HG02870 (cell line): ENCODE results near the gene EML6.

Experiments used
- ATAC-seq: cut with Tn5 transposase; IDR thresholded peaks from one replicate; pipeline ENCODE4 v1.9.1; 2021; ENCODE audit warnings: mild to moderate bottlenecking, moderate library complexity; ENCODE audit not compliant: unreplicated experiment

The EML6 gene

GRCh38 chr2:54750040-54750439 is 26.6 kb downstream of the EML6 start:
- no peak for ATAC-seq

DNA sequence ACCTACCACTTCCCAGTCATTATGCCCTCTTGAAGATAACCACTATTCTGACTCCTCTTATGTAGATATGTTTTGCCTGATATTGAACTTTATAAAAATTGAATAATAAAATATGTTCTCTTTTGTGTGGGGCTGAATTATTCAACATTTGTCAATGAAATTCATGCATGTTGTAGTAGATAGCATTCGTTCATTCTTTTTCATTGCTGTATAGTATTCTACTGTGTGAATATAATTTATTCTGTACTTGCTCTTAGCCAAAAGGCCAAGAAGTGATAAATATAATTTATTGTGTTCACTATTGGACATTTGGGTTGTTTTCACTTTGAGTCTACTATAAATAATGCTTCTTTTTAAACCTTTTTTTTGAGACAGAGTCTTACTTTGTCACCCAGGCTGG is 29.0 kb downstream of the EML6 start:
- no peak for ATAC-seq

DNA sequence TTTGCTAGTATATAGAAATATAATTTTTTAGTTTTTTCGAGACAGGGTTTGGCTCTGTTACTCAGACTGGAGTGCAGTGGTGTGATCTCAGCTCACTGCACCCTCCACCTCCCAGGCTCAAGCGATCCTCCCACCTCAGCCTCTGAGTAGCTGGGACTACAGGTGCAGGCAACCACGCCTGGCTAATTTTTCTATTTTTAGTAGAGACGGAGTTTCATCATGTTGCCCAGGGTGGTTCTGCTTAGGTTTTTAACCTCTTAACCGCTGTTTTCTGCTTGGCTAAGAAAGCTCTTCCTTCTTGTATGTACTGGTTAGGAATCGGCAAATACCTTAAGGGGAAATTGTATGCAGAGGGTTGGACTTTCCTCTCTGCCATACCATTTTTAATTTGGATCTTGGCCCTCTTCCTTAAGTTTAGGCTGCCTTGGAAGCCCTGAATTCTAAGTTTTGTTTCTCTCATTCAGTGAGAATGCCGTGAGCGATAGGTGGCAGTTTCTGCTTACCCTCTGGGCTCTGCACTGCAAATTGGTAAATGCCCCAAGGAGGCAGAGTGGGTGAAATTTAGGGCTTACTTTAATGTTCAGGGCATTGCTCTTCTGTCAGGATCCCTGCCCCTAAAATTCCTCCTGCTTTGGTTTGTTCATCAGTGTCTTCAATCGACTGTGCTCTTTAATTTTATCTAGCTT is 32.3 kb downstream of the EML6 start:
- ATAC-seq: peak; percentile 51

GRCh38 chr2:54757500-54757899 is 34.0 kb downstream of the EML6 start:
- ATAC-seq: peak; percentile 42

GRCh38 chr2:54758951-54759350 is 35.5 kb downstream of the EML6 start:
- no peak for ATAC-seq

DNA sequence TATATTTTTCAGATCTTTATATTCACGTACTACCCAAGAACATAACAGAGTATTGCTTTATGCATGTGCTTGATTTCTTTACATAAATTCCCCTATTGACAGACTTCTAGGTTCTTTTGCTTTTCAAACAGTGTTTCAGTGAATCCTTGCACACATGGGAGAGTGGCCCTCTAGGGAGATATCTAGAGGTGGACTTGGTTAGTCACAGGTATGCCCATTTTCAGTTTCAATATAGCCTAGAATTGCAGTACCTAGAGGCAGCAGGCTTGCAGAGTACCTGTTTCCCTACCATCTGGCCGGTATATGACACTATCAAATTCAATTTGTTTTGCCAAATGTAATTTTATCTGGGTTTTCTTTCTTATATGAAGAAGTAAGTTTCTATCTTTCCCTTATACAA is 36.8 kb downstream of the EML6 start:
- no peak for ATAC-seq

DNA sequence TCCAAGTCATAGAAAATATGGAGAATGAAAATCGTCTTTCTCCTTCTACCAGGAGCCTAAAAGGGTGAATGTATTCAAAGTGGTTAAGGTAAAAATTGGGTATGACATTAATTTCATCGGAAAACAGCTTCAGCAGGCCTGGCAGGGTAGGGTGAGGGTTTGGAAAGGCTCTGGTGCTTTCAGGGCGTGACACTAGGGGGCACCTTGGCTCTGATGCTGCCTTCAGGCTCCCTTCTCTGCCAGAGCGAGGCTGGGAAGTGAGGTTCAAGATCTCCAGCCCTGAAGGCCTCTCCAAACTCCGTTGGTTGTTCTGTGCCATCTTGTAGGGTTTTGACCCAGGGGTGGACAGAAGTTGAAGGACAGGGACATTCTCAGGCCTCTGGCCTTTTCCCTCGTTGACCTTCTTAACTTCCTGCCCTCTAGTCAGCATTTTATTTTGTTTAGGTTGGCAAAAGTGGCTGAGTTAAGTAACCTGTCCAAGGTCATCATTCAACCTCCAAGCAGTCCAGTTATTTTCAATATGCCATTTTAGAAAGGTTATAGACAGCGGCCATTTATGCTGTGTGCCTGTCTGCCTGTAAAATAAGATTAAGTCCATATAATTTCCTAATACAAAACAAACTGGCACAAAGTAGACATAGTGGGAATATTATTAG is 40.3 kb downstream of the EML6 start:
- no peak for ATAC-seq

DNA sequence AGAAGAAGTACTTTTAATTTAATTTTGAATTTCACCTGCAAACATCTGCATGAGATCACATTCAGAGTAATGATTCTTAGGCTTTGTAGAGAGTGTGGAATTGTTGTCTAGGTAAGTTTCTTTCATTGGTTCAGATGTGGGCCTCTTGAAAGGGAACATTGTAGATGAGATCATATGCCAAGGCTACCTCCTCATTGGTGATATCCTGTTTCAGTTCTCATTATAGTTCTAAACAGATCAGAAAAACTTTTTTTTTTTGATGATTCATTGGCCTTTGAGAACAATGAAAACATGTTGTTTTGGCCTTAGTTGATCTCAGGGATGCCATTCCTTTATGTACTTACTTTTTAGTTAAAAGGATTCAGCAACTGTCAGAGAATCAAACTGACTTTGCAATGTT is 44.5 kb downstream of the EML6 start:
- ATAC-seq: no peak

GRCh38 chr2:54768772-54769428 is 45.4 kb downstream of the EML6 start:
- ATAC-seq: no peak

GRCh38 chr2:54770211-54770610 is 46.7 kb downstream of the EML6 start:
- no peak for ATAC-seq

DNA sequence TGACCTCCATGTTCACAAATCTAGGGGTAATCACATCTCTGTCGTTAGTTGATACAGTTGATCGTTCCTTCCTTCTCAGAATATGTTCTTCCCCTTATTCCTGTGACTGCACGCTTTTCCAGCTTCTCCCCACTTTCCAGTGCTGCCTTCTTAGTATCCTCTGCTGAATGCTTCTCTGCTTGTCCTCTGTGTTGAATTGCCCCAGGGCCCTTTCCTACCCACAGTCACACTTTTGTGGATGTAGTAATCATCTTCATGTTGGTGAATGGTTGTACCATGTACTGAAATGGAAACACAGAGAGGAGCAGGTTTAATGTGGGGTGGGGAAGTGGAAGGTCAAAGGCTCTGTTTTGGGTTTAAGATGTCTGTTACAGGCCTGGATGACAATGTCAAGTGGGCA is 47.2 kb downstream of the EML6 start:
- no peak for ATAC-seq

DNA sequence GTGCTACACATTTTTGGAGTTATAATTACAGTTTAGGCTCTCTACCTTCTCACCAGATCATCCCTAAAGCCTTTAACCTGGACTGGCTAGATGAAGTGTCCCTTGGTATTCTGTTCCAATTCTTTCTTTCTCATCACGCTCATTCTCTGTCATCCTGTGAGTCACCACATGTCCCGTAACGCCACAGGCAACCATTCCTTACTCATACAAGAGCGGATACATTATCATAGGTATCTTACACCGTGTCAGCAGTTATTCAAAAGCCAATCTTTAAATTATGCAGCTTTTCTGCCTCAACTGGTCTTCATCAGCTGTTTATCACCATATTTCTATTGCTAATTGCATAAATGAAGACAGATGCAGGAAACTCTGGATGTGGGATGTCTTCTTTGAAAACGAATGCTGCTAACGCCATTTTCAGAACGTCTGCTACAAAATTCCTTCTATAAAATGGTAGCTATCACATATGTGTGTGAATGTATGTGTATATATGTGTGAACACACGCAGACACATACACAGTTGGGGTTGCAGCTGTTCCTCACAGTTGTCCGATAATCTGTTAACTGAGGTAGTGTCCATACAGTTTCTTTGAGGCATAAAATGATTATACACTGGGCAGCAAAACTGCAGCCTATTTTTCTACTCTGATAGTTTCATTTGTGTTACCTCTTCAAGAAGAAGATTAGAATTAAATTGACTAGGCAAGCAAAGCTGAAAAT is 47.9 kb downstream of the EML6 start:
- no peak for ATAC-seq

DNA sequence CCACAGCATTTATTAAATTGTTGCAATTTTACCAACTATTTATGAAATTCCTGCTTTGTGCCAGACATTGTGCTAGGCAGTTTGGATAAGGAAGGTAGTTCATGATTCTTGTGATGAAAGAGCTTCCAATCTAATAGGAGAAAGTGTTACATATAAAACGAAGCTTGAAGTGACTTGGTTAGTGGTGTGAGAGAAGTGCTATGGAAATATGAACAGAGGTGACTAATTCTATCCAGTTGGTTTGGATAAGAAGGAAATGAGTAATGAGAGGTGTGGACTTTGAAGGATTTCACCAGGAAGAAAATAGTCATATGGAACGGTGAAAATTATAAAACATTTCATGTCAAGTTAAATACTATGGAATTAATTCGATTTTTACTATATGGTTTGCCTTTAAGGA is 48.6 kb downstream of the EML6 start:
- ATAC-seq: no peak

DNA sequence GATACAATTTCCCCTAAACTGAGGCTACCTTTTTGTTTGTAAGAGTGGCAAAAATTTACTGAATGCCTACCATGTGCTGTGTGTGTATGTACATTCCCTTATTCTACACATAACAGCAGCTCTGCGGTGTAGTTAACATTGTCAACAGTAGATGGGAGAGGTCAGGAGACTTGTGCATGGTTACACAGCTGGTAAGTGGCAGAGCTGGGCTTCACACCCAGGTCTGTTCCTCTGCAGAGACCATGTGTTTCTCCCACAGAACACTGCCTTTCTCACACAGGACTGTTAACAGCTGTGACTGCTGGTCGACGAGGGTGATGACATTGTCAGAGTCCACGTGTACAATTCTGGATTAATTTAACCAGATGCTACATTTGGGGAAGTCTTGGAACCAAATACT is 49.1 kb downstream of the EML6 start:
- ATAC-seq: no peak

DNA sequence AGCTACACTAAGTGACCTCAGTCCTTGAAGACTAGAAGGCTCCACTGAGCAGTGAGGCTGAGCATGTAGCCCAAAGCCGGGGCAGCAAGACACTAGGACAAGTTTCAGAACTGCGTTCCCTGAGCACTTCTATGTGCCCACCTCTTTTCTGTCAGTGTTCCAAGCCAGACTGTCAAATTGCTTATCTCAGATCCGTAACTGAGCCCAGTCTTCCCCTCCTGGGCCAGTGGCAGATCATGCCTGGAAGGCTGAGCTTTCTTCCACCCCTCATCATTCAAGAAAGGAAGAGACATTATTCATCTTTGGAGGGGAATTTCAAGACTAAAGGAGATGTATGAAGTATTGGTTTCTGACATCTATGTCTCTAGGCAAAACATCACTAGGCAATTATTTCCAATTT is 49.8 kb downstream of the EML6 start:
- ATAC-seq: no peak

- no peak for ATAC-seq
Observed at GRCh38 chr2:54773838-54774237, 50.4 kb downstream of the EML6 start.

DNA sequence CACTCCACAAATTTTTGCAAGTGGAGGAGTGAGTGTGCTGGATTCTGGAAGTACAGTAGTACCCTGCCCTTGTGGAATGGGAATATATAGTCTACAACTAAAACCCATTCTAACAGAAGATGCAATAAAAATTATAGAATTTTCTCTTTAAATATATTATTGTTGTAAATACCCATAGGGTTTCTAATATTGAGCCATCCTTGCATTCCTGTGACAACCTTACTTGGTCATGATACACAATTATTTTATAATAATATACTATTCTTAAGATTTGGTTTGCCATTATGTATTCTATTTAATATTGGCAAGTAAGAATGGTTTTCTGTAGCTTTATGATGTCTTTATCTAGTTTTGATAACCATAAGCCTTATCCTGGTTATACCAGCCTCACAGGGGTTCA is 52.2 kb downstream of the EML6 start:
- no peak for ATAC-seq

GRCh38 chr2:54776494-54776893 is 53.0 kb downstream of the EML6 start:
- no peak for ATAC-seq

GRCh38 chr2:54783349-54783748 is 59.9 kb downstream of the EML6 start:
- ATAC-seq: no peak

DNA sequence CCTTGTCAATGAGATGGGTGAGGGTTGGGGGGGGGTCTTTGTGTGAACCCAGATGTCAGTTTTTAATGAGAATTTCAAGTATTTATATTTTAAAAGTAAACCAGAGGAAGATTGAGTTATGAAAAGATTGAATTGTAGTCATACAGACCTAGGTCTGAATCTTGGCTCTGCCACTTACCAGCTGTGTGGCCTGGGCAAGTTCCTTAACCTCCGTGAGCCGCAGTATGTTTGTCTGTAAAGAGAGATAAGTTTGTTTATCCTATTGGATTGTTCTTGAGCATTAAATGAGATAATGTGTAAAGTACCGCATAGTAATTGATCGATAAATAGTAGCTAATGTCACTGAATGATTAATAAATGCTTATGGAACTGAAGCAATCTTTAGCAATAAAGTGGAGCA is 63.8 kb downstream of the EML6 start:
- no peak for ATAC-seq

DNA sequence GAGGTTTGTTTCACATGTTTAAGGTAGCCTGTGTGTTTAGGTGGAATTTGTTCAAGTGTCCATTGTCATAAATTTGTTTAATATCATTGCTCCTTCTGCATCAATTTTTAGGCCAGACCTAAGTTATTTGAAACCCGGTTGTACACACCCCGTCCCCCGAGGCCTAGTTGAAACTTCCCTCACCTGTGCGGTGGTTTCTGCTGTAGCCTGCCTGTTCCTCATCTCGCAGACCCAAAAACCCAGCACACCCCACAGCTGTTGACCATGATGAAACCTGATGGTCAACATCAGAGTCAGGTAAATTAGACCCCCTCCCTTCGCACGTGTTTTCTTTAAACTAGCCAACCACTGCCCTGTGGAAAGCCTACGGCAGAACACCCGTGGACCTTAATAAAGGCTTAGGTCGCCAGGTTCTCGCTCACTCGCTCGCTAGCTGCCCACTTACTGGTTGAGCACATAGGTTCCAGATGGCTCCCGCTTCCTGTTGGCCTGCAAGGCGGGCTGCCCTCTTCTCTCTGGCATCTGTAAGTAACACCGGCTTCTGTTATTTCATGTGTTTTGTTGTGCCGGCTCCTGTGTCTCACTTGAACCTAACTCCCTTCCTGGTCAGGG is 64.4 kb downstream of the EML6 start:
- ATAC-seq: no peak
